Activated CD8-positive, alpha-beta T cell treated with anti-CD3 and anti-CD28 coated beads for 36 hours (primary cell): ENCODE results near the gene CCDC185. TPM values are rescaled to one million over a fixed set of nuclear protein-coding genes. Genes with fewer than 3 reads are reported as not detected.
A peak's percentile ranks its signal among the peaks of the same experiment; 100 is the strongest.

Experiments used
- ATAC-seq: fragments of 200-7000 bp; cut with Tn5 transposase; one replicate; pipeline ENCODE4 v1.10.0; 2021; ENCODE audit warnings: mild to moderate bottlenecking, moderate library complexity
- CTCF ChIA-PET: fragments of 350-600 bp; sonication (Branson Sonifier 250); formaldehyde crosslinking; loops from one replicate; lab custom pipeline; 2021; ENCODE audit warnings: antibody characterized with exemption; lab: Charles Lee
- POLR2A ChIA-PET: fragments of 350-600 bp; sonication (Branson Sonifier 250); formaldehyde crosslinking; loops from one replicate; lab custom pipeline; 2021; ENCODE audit warnings: antibody characterized with exemption; lab: Charles Lee
- DNase-seq: peaks from one replicate; pipeline ENCODE4 v3.0.0-alpha.2; 2020
- H3K27ac Mint-ChIP-seq: one replicate; pipeline ENCODE4 v1.8.0; 2021; ENCODE audit warnings: mild to moderate bottlenecking, mixed read lengths
- H3K27me3 Mint-ChIP-seq: one replicate; pipeline ENCODE4 v1.8.0; 2021; ENCODE audit warnings: mixed read lengths
- H3K36me3 Mint-ChIP-seq: one replicate; pipeline ENCODE4 v1.8.0; 2021; ENCODE audit warnings: low read depth, mixed read lengths
- H3K4me1 Mint-ChIP-seq: one replicate; pipeline ENCODE4 v1.8.0; 2021; ENCODE audit warnings: low read depth, mixed read lengths
- H3K4me3 Mint-ChIP-seq: one replicate; pipeline ENCODE4 v1.8.0; 2021; ENCODE audit warnings: mild to moderate bottlenecking, moderate library complexity, mixed read lengths
- H3K9me3 Mint-ChIP-seq: one replicate; pipeline ENCODE4 v1.8.0; 2021; ENCODE audit warnings: mixed read lengths
- CTCF ChIP-seq: fragments of 200-600 bp; IDR thresholded peaks from one replicate; pipeline ENCODE4 v1.8.0; 2022; ENCODE audit warnings: antibody characterized with exemption, mild to moderate bottlenecking
- intact Hi-C: fragments of 100-400 bp; cut with micrococcal nuclease; formaldehyde crosslinking; loops from one replicate; pipeline ENCODE4 v1.10.0; 2022
- total RNA-seq, 2 experiments: library from RNA; stranded (reverse); gene quantifications; one replicate each; pipeline ENCODE4 v1.2.3, GENCODE V29; 2021

Gene CCDC185
- total RNA-seq, 2 experiments from 2014 or later, result not detected

DNA sequence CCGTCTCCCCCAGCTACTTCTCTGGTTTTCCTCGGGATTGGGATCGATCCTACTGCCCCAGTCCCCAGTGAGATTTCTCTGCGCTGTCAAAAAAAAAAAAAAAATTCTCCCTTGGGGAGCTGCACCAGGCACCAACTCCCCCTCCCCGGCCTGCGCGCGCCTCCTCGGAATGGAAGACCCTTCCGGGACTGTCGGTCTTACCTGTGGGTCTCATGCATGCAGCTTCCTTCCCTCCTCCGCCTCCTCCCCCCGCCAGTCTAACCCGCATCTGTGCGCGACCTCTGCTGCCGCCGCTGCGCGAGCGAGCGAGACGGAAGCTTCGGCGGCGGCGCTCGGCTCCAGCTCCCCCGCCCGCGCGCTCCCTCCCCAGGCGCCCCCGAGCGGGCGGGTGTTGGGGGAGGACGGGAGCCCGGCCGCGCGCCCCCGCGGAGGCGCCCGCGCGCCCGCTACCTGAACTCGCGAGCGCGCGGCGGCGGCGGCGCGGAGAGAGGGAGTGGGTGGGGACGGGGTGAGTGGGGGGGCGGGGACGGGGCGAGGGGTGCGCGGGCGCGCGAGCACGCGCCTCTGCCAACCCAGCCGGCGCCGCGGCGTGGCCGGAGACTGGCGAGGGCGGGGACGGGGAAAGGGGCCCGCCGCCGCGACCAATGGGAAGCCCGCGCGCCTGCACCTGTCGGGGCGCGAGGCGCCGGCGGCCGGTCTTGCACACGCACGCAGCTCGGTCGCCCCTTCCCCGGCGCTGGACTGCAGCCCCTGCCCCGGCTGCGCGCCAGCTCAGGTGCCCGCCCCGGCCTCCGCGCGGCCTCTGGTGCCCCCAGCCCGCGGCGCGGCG lies 29.1 kb upstream of the CCDC185 start, which contains the start of gene SUSD4:
Gene SUSD4, minus strand, starts transcription at position 321 of the 829 bp plus-strand sequence. CDS start 751 bp downstream, outside the sequence.
- H3K27ac Mint-ChIP-seq, result no peak within 1 kb of the TSS
- intact Hi-C loops, result no loop called here
- H3K27me3 Mint-ChIP-seq, result peaks cover 31% of the 10 kb centered on the region
- TF ChIP-seq CTCF, result no peak
- ChIA-PET POLR2A (interaction anchor here (1.1 kb wide), 1 partner anchor 256 kb away, joined by 3 read pairs; no protein-coding TSS in a partner anchor), CTCF (interaction anchor here (3.1 to 3.4 kb wide), 2 partner anchors 230 to 241 kb away, joined by 15 to 20 read pairs; no protein-coding TSS in a partner anchor)
- ATAC-seq (peak; percentile 91), DNase-seq (peak; percentile 74)
- H3K4me1 Mint-ChIP-seq, result peaks cover 16% of the 10 kb centered on the region
- H3K36me3 Mint-ChIP-seq, result no peaks in the 10 kb centered on the region
- peak within 1 kb of the TSS; percentile 82 for H3K4me3 Mint-ChIP-seq
- no peaks in the 10 kb centered on the region for H3K9me3 Mint-ChIP-seq

DNA sequence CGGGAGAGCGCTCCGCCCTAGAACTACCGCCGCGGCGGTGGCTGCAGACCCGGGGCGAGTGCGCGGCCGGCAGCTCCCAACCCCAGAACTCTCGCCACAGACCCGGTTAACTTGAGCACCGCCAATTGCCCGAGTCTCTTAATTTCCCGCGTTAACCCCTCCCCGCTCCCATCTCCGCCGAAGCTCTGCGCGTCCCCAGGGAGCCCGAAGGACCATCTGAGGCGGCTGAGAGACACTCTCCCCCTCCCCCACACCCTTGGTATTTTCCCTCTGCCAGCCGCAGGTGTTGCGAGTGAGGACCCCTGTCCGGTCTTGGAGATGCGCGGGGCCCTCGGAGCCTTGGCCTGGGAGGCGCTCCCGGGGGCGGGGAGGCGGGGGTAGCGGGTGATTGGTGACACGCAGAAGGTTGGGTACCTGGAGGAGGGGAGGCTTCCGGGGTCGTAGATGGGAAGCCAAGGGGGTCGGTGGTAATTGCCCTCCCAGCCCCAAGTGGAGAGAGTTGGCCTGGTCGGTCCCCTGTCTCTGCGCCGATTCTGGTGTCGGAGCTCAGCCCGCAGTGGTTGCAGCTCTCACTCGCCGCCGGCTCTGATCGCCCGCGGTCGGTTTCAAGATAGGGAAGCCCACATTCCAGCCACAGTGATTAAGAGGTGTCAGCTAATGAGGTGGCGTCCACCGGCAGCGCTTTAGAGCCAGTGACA lies 28.4 kb upstream of the CCDC185 start:
- H3K4me1 Mint-ChIP-seq, result peaks cover 16% of the 10 kb centered on the region
- H3K36me3 Mint-ChIP-seq, result no peaks in the 10 kb centered on the region
- no peak for TF ChIP-seq CTCF
- POLR2A ChIA-PET, result no interaction called here
- H3K27me3 Mint-ChIP-seq, result peaks cover 31% of the 10 kb centered on the region
- CTCF ChIA-PET, result interaction anchor here (3.1 to 3.4 kb wide), 2 partner anchors 231 to 241 kb away, joined by 15 to 20 read pairs; no protein-coding TSS in a partner anchor
- peak overlapping the region; percentile 67 for H3K4me3 Mint-ChIP-seq
- no peak overlapping the region for H3K27ac Mint-ChIP-seq
- DNase-seq (peak; percentile 27), ATAC-seq (no peak)
- intact Hi-C loops, result no loop called here
- H3K9me3 Mint-ChIP-seq, result no peaks in the 10 kb centered on the region

DNA sequence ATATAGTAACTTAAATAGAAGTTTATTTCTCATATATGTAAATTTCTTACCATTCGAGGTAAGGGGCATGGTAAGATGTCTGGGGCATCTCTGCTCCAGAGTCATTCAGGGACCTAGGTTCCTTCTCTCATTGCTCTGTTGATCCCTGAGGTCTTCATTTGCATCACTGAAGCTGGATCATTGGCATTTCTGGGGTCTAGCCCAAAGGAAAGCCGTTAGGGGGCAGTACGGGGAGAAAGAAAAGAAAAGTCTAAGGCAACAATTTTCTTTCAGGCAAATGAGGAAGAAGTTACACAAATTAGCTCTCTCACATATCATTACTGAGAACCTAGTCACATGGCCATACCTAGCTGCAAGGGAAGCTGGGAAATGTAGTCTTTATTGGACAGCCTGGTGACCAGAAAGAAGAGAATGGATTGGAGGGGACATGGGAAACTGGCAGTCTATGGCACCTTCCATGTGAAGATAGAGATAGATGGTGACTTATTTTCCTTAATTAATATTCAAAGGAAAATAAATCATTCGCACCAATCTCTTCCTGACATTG lies 19.1 kb upstream of the CCDC185 start:
- ChIA-PET POLR2A (no interaction called here), CTCF (no interaction called here)
- Mint-ChIP-seq H3K9me3 (peaks cover 4% of the 10 kb centered on the region), H3K4me1 (no peaks in the 10 kb centered on the region), H3K27ac (no peak overlapping the region), H3K4me3 (no peak overlapping the region), H3K36me3 (no peaks in the 10 kb centered on the region), H3K27me3 (peaks cover 8% of the 10 kb centered on the region)
- intact Hi-C loops, result no loop called here
- DNase-seq (no peak), ATAC-seq (no peak)
- no peak for TF ChIP-seq CTCF

GRCh38 chr1:223378754-223379153 lies 14.5 kb upstream of the CCDC185 start:
- no peak overlapping the region for H3K27ac Mint-ChIP-seq
- H3K4me3 Mint-ChIP-seq, result no peak overlapping the region
- peaks cover 6% of the 10 kb centered on the region for H3K27me3 Mint-ChIP-seq
- POLR2A ChIA-PET, result interaction anchor here (1.5 kb wide), 1 partner anchor 17 kb away, joined by 4 read pairs; no protein-coding TSS in a partner anchor
- intact Hi-C loops, result no loop called here
- H3K36me3 Mint-ChIP-seq, result no peaks in the 10 kb centered on the region
- H3K9me3 Mint-ChIP-seq, result peaks cover 4% of the 10 kb centered on the region
- no peaks in the 10 kb centered on the region for H3K4me1 Mint-ChIP-seq
- DNase-seq, result no peak
- no peak for TF ChIP-seq CTCF
- CTCF ChIA-PET, result no interaction called here
- no peak for ATAC-seq
